ENCODE measurements around the gene PYGB. TPM values are rescaled to one million over a fixed set of nuclear protein-coding genes. Genes with fewer than 3 reads are reported as not detected.

PYGB gene
- polyA plus RNA-seq, 1 experiment = 68.8 TPM

DNA sequence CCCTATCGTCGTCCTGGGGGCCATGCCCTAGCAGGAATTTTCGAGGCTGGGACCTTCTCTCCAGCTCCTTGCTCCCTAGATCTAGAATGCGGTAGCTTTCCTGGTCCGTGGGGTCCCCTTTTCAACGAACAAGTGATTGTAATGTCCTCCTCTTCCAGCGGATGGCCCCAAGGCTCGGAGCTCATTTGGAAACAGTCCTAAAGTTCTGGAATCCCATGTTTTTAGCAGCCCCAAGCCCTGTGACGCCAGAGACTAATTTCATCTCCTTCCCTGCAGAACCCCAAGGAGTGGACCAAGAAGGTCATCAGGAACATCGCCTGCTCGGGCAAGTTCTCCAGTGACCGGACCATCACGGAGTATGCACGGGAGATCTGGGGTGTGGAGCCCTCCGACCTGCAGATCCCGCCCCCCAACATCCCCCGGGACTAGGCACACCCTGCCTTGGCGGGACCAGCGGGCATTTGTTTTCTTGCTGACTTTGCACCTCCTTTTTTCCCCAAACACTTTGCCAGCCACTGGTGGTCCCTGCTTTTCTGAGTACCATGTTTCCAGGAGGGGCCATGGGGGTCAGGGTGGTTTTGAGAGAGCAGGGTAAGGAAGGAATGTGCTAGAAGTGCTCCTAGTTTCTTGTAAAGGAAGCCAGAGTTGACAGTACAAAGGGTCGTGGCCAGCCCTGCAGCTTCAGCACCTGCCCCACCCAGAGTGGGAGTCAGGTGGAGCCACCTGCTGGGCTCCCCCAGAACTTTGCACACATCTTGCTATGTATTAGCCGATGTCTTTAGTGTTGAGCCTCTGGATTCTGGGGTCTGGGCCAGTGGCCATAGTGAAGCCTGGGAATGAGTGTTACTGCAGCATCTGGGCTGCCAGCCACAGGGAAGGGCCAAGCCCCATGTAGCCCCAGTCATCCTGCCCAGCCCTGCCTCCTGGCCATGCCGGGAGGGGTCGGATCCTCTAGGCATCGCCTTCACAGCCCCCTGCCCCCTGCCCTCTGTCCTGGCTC is 48.5 kb downstream of the PYGB start:
- H3K4me3 ChIP-seq (ENCODE audit: low read depth, low read length) = no peak overlapping the region
- H3K27me3 ChIP-seq (ENCODE audit: control insufficient read depth, insufficient read depth, low read length) = no peaks in the 10 kb centered on the region
- peaks cover 12% of the 10 kb centered on the region for H3K36me3 ChIP-seq (ENCODE audit: control insufficient read depth, insufficient read depth, low read length)
- CTCF ChIA-PET = interaction anchor here (0.6 to 4.7 kb wide), 9 partner anchors 9 to 247 kb away, joined by 3 to 71 read pairs (median 4); partner anchors contain the start of gene PYGB
- no peak for DNase-seq (ENCODE audit: low read depth)
- POLR2A ChIA-PET = no interaction called here
- TF ChIP-seq, protein P1, sequence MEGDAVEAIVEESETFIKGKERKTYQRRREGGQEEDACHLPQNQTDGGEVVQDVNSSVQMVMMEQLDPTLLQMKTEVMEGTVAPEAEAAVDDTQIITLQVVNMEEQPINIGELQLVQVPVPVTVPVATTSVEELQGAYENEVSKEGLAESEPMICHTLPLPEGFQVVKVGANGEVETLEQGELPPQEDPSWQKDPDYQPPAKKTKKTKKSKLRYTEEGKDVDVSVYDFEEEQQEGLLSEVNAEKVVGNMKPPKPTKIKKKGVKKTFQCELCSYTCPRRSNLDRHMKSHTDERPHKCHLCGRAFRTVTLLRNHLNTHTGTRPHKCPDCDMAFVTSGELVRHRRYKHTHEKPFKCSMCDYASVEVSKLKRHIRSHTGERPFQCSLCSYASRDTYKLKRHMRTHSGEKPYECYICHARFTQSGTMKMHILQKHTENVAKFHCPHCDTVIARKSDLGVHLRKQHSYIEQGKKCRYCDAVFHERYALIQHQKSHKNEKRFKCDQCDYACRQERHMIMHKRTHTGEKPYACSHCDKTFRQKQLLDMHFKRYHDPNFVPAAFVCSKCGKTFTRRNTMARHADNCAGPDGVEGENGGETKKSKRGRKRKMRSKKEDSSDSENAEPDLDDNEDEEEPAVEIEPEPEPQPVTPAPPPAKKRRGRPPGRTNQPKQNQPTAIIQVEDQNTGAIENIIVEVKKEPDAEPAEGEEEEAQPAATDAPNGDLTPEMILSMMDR (IDR thresholded peaks at IDR 0.05; ENCODE audit: insufficient read depth, low read depth, low read length) = peak; percentile 46

DNA sequence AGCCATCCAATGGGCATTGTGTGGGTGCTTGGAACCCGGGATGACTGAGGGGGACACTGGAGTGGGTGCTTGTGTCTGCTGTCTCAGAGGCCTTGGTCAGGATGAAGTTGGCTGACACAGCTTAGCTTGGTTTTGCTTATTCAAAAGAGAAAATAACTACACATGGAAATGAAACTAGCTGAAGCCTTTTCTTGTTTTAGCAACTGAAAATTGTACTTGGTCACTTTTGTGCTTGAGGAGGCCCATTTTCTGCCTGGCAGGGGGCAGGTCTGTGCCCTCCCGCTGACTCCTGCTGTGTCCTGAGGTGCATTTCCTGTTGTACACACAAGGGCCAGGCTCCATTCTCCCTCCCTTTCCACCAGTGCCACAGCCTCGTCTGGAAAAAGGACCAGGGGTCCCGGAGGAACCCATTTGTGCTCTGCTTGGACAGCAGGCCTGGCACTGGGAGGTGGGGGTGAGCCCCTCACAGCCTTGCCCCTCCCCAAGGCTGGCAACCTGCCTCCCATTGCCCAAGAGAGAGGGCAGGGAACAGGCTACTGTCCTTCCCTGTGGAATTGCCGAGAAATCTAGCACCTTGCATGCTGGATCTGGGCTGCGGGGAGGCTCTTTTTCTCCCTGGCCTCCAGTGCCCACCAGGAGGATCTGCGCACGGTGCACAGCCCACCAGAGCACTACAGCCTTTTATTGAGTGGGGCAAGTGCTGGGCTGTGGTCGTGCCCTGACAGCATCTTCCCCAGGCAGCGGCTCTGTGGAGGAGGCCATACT is 49.4 kb downstream of the PYGB start:
- TF ChIP-seq, protein P1 (IDR thresholded peaks at IDR 0.05; ENCODE audit: insufficient read depth, low read depth, low read length) = no peak
- no peak for DNase-seq (ENCODE audit: low read depth)
- CTCF ChIA-PET = interaction anchor here (1.0 to 4.7 kb wide), 2 partner anchors 101 to 248 kb away, joined by 3 to 71 read pairs; no protein-coding TSS in a partner anchor
- Histone ChIP-seq H3K4me3 (ENCODE audit: low read depth, low read length) (no peak overlapping the region), H3K27me3 (ENCODE audit: control insufficient read depth, insufficient read depth, low read length) (no peaks in the 10 kb centered on the region), H3K36me3 (ENCODE audit: control insufficient read depth, insufficient read depth, low read length) (peaks cover 10% of the 10 kb centered on the region)
- POLR2A ChIA-PET = no interaction called here

DNA sequence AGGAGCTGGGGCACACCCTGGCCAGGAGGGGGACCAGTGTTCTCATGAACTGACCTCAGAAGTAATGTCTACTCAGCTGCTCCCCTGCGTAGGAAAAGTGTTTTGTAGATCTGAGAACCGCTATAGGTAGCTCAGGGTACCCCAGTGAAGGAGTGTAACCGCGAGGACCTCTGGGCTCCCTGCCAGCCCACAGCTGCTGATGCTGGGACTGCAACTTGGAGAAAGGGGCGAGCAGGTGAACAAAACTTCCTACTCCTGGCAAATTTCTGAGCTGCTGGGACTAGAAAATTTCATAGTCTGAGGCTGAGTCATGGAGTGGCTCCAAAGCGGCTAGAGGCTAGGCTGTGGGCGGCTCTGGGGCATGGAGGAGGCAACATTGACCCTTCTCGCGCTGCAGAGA is 51.9 kb downstream of the PYGB start:
- DNase-seq (ENCODE audit: low read depth) = no peak
- Histone ChIP-seq H3K4me3 (ENCODE audit: low read depth, low read length) (no peak overlapping the region), H3K36me3 (ENCODE audit: control insufficient read depth, insufficient read depth, low read length) (peaks cover 9% of the 10 kb centered on the region), H3K27me3 (ENCODE audit: control insufficient read depth, insufficient read depth, low read length) (no peaks in the 10 kb centered on the region)
- ChIA-PET POLR2A (interaction anchor here (1.1 kb wide), 1 partner anchor 107 kb away, joined by 3 read pairs; the partner anchor contains the start of gene GINS1), CTCF (interaction anchor here (0.8 to 2.5 kb wide), 8 partner anchors 8 to 99 kb away, joined by 3 to 12 read pairs (median 4); no protein-coding TSS in a partner anchor)
- TF ChIP-seq, protein P1 (IDR thresholded peaks at IDR 0.05; ENCODE audit: insufficient read depth, low read depth, low read length) = no peak

DNA sequence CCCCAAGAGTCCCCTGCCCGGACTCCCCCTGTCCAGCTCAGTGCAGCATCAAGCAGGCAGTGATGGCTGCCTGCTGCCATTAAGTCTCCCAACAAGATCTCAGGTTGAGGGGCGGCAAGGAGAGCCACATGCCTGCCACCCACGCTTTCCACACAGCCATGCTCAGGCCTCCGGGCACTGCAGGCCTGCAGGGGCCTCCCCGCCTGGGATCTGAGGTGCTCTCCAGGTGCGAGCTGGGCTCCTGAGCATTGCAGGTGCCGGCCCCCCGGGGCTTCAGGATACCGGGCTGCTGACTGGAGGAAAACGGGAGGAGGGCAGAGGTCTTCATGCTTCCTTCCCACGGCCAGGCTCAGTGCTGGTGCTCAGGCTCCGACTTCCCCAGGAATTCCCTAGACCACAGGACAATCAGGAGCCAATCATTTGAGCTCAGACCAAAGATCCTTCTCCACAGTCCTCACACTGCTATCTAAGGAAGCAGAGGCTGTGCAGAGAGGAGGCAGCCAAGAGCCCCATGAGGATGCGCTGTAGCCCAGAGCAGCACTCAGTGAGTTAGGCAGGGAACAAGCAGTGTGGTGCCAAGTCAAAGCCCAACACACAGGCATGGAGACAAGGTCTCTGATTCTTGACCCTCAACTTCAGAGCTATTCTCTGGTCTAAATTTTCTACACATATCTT is 52.7 kb downstream of the PYGB start:
- Histone ChIP-seq H3K27me3 (ENCODE audit: control insufficient read depth, insufficient read depth, low read length) (no peaks in the 10 kb centered on the region), H3K4me3 (ENCODE audit: low read depth, low read length) (no peak overlapping the region), H3K36me3 (ENCODE audit: control insufficient read depth, insufficient read depth, low read length) (peaks cover 9% of the 10 kb centered on the region)
- no peak for DNase-seq (ENCODE audit: low read depth)
- POLR2A ChIA-PET = no interaction called here
- CTCF ChIA-PET = interaction anchor here (0.9 to 3.0 kb wide), 6 partner anchors 11 to 98 kb away, joined by 3 to 12 read pairs (median 4); no protein-coding TSS in a partner anchor
- TF ChIP-seq, protein P1 (IDR thresholded peaks at IDR 0.05; ENCODE audit: insufficient read depth, low read depth, low read length) = 0 out of 2 replicates have a peak, but pooled peaks have one; percentile 20

Data from BJ (cell line).